Neutrophil (primary cell): ENCODE measurements around the gene SNPH.
"Not testable (repeated sequence)": the region's sequence is repeated elsewhere in the genome, so short reads cannot be mapped to it uniquely, and the experiment has no call there.

ENCODE experiments used
- H3K27ac ChIP-seq: fragments of 200-600 bp; sonication (generic); 2 replicates; pipeline ENCODE4 v1.5.1; 2016; ENCODE audit warnings: mild to moderate bottlenecking, moderate library complexity
- H3K27me3 ChIP-seq: fragments of 200-600 bp; sonication (generic); 2 replicates; pipeline ENCODE4 v1.6.0; 2016; ENCODE audit warnings: mild to moderate bottlenecking
- H3K36me3 ChIP-seq: fragments of 200-600 bp; sonication (generic); 2 replicates; pipeline ENCODE4 v1.5.1; 2017
- H3K4me1 ChIP-seq, 2 experiments: fragments of 200-600 bp in 1 of 2; sonication (generic) in 1 of 2; 1 replicate in 1 of 2; 2 replicates in 1 of 2; pipeline versions ENCODE4 v1.5.1 to v1.6.1; 2013 to 2016; ENCODE audit warnings: low read depth in 1 of 2, low read length in 1 of 2, mild to moderate bottlenecking in 1 of 2, moderate library complexity in 1 of 2; ENCODE audit not compliant: control insufficient read depth in 1 of 2, insufficient read depth in 1 of 2
- H3K4me3 ChIP-seq, 2 experiments: fragments of 200-600 bp in 1 of 2; sonication (generic) in 1 of 2; 1 replicate in 1 of 2; 2 replicates in 1 of 2; pipeline ENCODE4 v1.5.1; 2013 to 2016; ENCODE audit warnings: low read depth in 1 of 2, low read length in 1 of 2, mild to moderate bottlenecking in 1 of 2, moderate library complexity in 1 of 2
- H3K9me3 ChIP-seq: fragments of 200-600 bp; sonication (generic); 2 replicates; pipeline ENCODE4 v1.5.1; 2016
- TF ChIP-seq, protein P1 (sequence below): fragments of 200-600 bp; sonication (generic); IDR thresholded peaks from 2 replicates; pipeline ENCODE4 v1.5.1; 2016; ENCODE audit warnings: antibody characterized with exemption

The SNPH gene

GRCh38 chr20:1242099-1242498 lies 24.0 kb upstream of the SNPH start:
- Histone ChIP-seq H3K4me1 (no peaks in the 10 kb centered on the region), H3K4me3 (no peak overlapping the region), H3K9me3 (no peaks in the 10 kb centered on the region), H3K27me3 (peaks cover 90% of the 10 kb centered on the region), H3K27ac (no peak overlapping the region), H3K36me3 (no peaks in the 10 kb centered on the region)
- TF ChIP-seq, protein P1, sequence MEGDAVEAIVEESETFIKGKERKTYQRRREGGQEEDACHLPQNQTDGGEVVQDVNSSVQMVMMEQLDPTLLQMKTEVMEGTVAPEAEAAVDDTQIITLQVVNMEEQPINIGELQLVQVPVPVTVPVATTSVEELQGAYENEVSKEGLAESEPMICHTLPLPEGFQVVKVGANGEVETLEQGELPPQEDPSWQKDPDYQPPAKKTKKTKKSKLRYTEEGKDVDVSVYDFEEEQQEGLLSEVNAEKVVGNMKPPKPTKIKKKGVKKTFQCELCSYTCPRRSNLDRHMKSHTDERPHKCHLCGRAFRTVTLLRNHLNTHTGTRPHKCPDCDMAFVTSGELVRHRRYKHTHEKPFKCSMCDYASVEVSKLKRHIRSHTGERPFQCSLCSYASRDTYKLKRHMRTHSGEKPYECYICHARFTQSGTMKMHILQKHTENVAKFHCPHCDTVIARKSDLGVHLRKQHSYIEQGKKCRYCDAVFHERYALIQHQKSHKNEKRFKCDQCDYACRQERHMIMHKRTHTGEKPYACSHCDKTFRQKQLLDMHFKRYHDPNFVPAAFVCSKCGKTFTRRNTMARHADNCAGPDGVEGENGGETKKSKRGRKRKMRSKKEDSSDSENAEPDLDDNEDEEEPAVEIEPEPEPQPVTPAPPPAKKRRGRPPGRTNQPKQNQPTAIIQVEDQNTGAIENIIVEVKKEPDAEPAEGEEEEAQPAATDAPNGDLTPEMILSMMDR = no peak

GRCh38 chr20:1242530-1242929 lies 23.6 kb upstream of the SNPH start:
- Histone ChIP-seq H3K9me3 (no peaks in the 10 kb centered on the region), H3K27me3 (peaks cover 90% of the 10 kb centered on the region), H3K4me1 (no peaks in the 10 kb centered on the region), H3K27ac (no peak overlapping the region), H3K36me3 (no peaks in the 10 kb centered on the region), H3K4me3 (no peak overlapping the region)
- TF ChIP-seq, protein P1 = no peak

GRCh38 chr20:1245578-1245977 lies 20.5 kb upstream of the SNPH start:
- no peak overlapping the region for H3K27ac ChIP-seq
- H3K27me3 ChIP-seq = peaks cover 64% of the 10 kb centered on the region
- no peaks in the 10 kb centered on the region for H3K4me1 ChIP-seq
- TF ChIP-seq, protein P1 = no peak
- H3K4me3 ChIP-seq = no peak overlapping the region
- no peaks in the 10 kb centered on the region for H3K36me3 ChIP-seq
- H3K9me3 ChIP-seq = no peaks in the 10 kb centered on the region

DNA sequence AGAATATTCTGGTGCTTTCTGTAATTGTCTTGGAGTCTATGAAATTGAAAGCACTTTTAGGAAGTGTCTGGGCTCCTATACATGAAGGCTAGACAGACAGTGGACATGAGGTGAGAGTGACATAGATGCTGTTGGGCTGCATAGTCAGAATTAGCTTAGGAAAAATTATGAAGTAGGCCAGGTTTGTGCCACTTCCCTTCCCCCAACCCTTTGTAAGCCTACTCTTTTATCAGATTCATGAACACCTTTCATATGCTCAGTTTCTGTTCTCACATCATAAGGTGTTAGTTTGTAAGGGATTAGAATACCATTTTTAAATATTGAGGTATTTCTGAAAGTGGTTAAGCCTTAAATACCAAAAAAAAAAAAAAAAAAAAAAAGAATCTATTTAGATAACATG lies 18.4 kb upstream of the SNPH start:
- H3K9me3 ChIP-seq = no peaks in the 10 kb centered on the region
- no peaks in the 10 kb centered on the region for H3K4me1 ChIP-seq
- TF ChIP-seq, protein P1 = no peak
- H3K27ac ChIP-seq = no peak overlapping the region
- H3K4me3 ChIP-seq = no peak overlapping the region
- peaks cover 62% of the 10 kb centered on the region for H3K27me3 ChIP-seq
- H3K36me3 ChIP-seq = no peaks in the 10 kb centered on the region

DNA sequence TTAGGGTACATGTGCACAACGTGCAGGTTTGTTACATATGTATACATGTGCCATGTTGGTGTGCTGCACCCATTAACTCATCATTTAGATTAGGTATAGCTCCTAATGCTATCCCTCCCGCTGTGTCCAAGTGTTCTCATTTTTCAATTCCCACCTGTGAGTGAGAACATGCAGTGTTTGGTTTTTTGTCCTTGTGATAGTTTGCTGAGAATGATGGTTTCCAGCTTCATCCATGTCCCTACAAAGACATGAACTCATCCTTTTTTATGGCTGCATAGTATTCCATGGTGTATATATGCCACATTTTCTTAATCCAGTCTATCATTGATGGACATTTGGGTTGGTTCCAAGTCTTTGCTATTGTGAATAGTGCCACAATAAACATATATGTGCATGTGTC lies 15.8 kb upstream of the SNPH start:
- peaks cover 66% of the 10 kb centered on the region for H3K27me3 ChIP-seq
- not testable (repeated sequence) for H3K27ac ChIP-seq, H3K4me3 ChIP-seq

DNA sequence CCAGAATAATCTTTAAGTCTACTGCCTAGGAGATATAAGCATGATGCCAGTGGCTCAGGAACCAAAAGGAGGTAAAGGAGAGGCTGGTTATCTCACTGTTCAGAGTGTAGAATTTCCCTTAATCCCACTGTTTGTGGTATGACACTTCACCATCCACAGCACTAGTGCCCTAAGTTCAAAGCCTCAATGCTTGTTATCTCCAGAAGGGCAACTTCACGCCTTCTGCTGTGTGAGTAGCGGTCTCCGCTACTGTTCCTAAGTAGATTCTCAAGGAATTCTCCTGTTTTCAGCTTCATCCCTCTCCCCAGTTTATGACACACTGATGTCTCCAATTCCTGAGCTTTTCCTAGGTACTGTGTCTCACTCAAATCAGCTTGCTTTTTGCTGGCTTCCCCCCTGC lies 13.7 kb upstream of the SNPH start:
- Histone ChIP-seq H3K4me1 (no peaks in the 10 kb centered on the region), H3K27me3 (peaks cover 67% of the 10 kb centered on the region), H3K27ac (no peak overlapping the region), H3K9me3 (no peaks in the 10 kb centered on the region), H3K36me3 (no peaks in the 10 kb centered on the region), H3K4me3 (no peak overlapping the region)
- TF ChIP-seq, protein P1 = no peak

More for the DNA sequence above, 15.8 kb upstream of the SNPH start:
- not testable (repeated sequence) for H3K36me3 ChIP-seq, H3K4me1 ChIP-seq, H3K9me3 ChIP-seq
